CD4-positive, alpha-beta T cell treated with Interleukin-4 for 1 hour (primary cell): ENCODE results near the gene EZH1.

Experiments
- DNase-seq, 2 donors: peaks; one replicate each; pipeline ENCODE4 v3.0.0-alpha.2; 2020 to 2022

The EZH1 gene

DNA sequence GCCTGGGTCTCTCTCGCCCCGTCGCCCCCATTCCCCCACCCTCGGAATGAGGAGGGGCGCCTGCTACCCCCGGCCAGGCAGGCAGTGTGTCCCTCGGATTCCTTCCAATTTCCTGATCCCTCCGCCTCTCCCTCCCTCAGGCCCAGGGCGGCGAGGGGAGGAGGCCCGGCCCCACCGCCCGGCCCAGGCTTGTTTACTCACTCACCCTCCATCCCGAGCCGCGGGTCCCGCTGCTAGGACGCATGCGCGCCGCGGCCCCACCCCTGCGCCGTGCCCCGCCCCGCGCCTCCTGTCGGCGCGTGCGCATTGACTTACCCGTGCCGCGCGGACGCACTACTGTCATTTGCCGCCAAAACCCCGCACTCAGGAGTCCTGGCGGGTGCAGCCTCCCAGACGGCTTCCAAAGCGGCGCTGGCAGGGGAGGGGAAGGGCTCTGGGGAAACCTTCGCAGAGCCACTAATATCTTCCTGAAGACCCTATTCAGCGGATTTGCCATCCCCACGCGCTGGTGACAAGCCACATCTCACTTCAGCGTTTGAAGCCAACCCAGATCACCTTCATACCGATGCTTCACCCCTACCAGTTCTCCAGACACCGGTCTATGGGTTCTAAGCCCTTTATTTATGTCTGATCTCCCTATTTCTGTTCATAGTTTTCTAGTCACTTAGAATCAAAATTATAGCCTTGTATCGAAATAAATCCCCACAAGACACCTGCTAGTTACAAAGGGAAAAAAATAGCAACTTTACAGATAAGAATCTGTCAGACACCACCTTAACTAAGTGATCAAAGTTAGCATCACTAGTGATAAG is at the start of gene EZH1:
Gene EZH1 (minus strand): TSS at position 235 of the 812 bp plus-strand sequence. CDS start 16,099 bp downstream, outside the sequence.
- DNase-seq: peak; percentile 93

GRCh38 chr17:42792545-42792944 is 47.7 kb upstream of the EZH1 start:
- no peak for DNase-seq

GRCh38 chr17:42791948-42792347 is 47.1 kb upstream of the EZH1 start:
- DNase-seq: no peak

DNA sequence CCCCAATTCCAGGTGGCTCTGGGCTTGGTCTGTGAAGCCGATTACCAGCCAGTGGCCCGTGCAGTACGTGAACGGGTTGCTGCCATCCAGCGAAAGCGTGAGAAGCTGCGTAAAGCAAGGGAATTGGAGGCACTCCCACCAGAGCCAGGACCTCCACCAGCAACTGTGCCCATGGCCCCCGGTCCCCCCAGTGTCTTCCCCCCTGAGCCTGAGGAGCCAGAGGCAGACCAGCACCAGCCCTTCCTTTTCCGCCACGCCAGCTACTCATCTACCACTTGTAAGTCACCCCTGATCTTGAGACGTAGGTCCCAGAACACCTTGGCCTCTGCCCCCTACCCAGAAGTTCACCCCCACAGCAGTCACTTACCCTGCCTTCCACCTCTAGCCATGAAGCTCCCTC is 42.4 kb upstream of the EZH1 start:
- DNase-seq: no peak

- DNase-seq: no peak
These were observed 40.2 kb upstream of the EZH1 start for GRCh38 chr17:42784811-42785592.

DNA sequence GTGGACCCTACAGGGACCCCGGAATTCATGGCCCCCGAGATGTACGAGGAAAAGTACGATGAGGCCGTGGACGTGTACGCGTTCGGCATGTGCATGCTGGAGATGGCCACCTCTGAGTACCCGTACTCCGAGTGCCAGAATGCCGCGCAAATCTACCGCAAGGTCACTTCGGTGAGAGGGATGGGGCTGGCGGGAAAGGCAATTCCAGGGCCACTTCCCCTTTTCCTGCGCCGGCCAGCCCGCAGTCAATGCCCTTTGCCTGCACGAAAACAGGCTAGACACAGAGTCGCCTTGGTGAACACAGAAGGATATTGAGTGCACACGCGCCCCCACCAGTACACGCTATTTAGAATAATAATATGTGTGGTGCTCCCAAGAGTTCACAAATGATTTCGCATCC is 39.6 kb upstream of the EZH1 start:
- DNase-seq: no peak

- no peak for DNase-seq
These were observed 38.9 kb upstream of the EZH1 start for GRCh38 chr17:42783791-42784138.

DNA sequence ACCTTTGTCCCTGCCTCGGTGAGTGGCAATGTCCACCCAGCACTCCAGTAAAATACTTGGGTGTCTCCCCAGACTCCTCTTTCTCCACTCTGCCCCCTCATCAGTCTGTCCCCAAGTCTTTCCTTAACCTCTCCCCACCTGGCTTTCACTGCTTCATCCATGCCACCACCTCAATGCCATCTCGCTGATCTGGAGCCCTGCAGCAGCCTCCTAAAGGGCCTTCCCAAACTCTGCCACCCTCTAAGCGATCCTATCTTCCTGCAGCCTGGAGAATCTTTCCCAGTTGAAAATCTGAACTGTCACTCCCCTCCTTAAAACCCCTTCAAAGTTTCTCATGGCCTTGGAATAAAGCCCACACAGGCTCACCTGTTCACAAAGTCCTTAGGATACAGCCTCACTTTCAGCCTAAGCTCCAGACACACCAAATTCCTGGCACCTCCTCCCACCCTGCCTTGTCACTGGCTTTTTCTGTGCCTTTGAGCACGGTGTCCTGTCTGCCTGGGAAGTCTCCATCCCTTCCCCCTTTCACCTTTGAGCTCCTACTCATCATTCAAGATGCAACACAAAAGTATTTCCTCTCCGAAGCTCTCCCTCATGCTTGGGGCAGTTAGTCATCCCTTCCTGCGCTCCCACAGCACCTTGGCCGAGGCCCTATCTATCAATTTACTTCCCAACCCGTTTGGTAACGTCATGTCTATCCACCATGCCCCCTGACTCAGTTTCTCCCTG is 38.4 kb upstream of the EZH1 start:
- DNase-seq: no peak

GRCh38 chr17:42782166-42783061 is 37.6 kb upstream of the EZH1 start:
- DNase-seq: no peak

DNA sequence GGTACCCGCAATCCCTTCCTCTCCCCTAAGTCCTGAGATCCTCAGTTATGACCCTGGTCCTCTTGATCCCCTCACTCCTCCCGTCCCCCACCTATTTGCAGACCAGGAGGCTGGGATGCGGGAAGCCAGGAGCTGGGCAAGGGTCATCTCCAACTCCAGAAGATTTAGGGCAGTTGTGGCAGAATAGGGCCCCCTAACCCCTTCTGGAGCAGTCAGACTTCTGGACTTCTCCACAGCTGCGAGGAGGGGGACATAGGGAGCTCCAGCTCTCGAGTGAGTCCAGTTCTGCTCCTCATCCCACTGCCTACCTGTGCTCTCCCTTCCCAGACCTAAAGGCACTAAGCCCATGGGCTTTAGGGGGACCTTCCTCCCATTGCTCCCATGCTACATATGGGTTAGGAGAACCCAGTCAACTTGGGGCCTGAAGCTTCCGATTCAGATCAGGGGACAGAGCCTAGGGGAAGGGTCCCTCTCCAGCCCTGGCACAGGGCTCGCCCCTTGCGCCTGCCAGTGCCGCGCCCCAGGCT is 36.9 kb upstream of the EZH1 start:
- no peak for DNase-seq

DNA sequence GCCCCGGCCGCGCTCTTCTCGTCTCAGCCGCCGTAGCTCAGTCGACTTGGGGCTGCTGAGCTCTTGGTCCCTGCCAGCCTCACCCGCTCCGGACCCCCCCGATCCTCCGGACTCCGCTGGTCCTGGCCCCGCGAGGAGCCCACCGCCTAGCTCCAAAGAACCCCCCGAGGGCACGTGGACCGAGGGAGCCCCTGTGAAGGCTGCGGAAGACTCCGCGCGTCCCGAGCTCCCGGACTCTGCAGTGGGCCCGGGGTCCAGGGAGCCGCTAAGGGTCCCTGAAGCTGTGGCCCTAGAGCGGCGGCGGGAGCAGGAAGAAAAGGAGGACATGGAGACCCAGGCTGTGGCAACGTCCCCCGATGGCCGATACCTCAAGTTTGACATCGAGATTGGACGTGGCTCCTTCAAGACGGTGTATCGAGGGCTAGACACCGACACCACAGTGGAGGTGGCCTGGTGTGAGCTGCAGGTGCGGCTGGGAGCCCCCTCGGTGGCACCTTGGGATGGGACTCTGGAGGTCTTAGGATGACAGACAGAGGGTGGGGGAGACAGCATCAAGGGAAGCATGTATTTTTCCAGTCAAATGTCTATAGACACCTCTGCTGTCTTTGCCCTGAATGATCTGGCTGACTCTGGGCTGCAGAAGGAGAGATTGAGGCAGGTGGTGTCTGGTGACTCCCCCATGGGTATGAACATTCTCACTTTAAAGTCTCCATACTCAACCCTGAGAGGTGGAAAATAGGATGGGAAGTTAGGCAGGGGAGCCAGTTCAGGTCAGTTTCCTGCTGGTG is 36.2 kb upstream of the EZH1 start:
- no peak for DNase-seq

GRCh38 chr17:42779936-42780850 is 35.4 kb upstream of the EZH1 start, which contains the start of gene WNK4:
Gene WNK4 (plus strand): TSS chr17:42780610. CDS start chr17:42780699, 89 bp downstream.
- DNase-seq: no peak

DNA sequence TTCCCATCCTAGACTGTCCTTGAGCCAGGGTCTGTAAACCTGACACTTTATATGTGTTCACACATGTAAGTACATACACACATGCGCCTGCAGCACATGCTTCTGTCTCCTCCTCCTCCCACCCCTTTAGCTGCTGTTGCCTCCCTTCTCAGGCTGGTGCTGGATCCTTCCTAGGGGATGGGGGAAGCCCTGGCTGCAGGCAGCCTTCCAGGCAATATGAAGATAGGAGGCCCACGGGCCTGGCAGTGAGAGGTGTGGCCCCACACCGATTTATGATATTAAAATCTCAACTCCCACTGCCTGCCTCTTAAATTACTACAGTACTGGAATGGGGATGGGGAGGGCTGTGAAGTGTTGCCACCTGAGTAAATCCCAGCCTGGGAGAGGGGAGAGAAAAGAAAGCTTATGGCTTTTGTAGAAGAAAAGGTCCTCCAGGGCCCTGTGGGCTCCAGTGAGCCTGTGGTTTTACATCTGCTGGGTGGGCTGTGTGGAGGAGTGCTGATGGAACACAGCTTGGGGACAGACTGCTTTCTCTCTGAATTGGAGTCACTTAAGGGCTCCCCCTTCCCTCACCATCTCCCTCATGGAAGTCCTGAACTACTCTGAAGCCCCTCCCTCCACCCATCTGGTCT is 34.6 kb upstream of the EZH1 start:
- DNase-seq: no peak

- no peak for DNase-seq
These were observed 33.7 kb upstream of the EZH1 start for GRCh38 chr17:42778570-42778969.

GRCh38 chr17:42775534-42776098 is 30.8 kb upstream of the EZH1 start:
- no peak for DNase-seq

GRCh38 chr17:42774066-42774745 is 29.4 kb upstream of the EZH1 start:
- DNase-seq: no peak

DNA sequence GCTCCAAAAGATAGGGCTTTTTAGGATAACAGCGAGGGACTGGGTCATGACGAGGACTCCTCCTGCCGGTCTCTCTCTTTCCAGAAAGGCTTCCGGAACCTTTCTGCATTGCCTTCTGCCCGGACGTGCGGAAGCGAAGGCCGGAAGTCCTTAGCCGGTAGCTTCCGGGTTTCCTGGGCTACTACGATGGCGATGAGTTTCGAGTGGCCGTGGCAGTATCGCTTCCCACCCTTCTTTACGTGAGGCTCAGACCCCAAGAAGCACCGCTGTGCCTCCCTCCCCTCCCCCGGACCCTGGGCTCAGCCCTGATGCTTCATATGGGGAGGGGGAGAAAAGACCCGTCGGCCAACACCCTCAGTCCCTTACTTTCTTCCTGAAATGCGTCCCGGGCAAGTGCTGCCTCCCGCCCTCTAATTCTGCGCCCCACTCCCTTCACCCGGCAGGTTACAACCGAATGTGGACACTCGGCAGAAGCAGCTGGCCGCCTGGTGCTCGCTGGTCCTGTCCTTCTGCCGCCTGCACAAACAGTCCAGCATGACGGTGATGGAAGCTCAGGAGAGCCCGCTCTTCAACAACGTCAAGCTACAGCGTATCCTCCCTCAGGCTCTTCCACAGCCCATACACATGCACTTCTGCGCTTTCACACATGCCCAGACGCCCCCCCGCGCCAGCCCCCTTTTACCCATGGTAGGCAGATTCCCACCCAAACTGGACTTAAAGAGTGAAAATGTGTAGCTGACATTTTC is 28.6 kb upstream of the EZH1 start, which contains the start of gene VPS25:
Gene VPS25 (plus strand): TSS at position 160 of the 746 bp plus-strand sequence. CDS start 27 bp downstream, at position 187.
- peak; percentile 80 to 83 for DNase-seq

GRCh38 chr17:42772945-42773289 is 28.1 kb upstream of the EZH1 start:
- DNase-seq: no peak
